Transverse colon (tissue), 4 donors: Measurements from ENCODE around the gene IFIT3. TPM values are rescaled to one million over a fixed set of nuclear protein-coding genes. Genes with fewer than 3 reads are reported as not detected.

ENCODE experiments used
- DNase-seq: peaks from one replicate; pipeline ENCODE4 v3.0.0-alpha.2; 2019
- H3K27ac ChIP-seq, 4 donors: fragments of 200-600 bp; sonication (generic); 2 replicates each; pipeline ENCODE4 v1.5.1; 2016 to 2018; ENCODE audit warnings: inconsistent platforms in 4 of 4
- H3K27me3 ChIP-seq: fragments of 200-600 bp; sonication (generic); 2 replicates; pipeline ENCODE4 v1.5.1; 2017; ENCODE audit warnings: inconsistent platforms
- H3K36me3 ChIP-seq, 4 donors: fragments of 200-600 bp; sonication (generic); 2 replicates each; pipeline ENCODE4 v1.5.1; 2017 to 2019; ENCODE audit warnings: inconsistent platforms in 4 of 4
- H3K4me1 ChIP-seq, 4 donors: fragments of 200-600 bp; sonication (generic); 2 replicates each; pipeline ENCODE4 v1.5.1; 2017 to 2020; ENCODE audit warnings: inconsistent platforms in 4 of 4
- H3K4me3 ChIP-seq, 4 donors: fragments of 200-600 bp; sonication (generic); 1 replicate in 1 of 4; 2 replicates in 3 of 4; pipeline versions ENCODE4 v1.5.1 to v1.6.1; 2017 to 2019; ENCODE audit warnings: inconsistent platforms in 4 of 4
- H3K9me3 ChIP-seq, 2 donors: fragments of 200-600 bp; sonication (generic); 2 replicates each; pipeline ENCODE4 v1.5.1; 2017 to 2019; ENCODE audit warnings: inconsistent platforms in 2 of 2
- CTCF ChIP-seq, 5 experiments: fragments of 200-600 bp in 3 of 5; fragments of 450-650 bp in 2 of 5; sonication (generic) in 3 of 5; IDR thresholded peaks; 1 replicate in 2 of 5; 2 replicates in 3 of 5; pipeline ENCODE4 v1.5.1; 2016 to 2017; ENCODE audit warnings: antibody characterized with exemption in 5 of 5, inconsistent platforms in 3 of 5, mild to moderate bottlenecking in 2 of 5, moderate library complexity in 1 of 5
- EP300 ChIP-seq: sonication (generic); formaldehyde crosslinking; IDR thresholded peaks from one replicate; pipeline ENCODE4 v1.6.1; 2017; ENCODE audit warnings: antibody characterized with exemption, low read depth
- POLR2A ChIP-seq: fragments of 450-650 bp; IDR thresholded peaks from one replicate; pipeline ENCODE4 v1.6.1; 2016; ENCODE audit warnings: antibody characterized with exemption, mild to moderate bottlenecking, moderate library complexity
- POLR2AphosphoS5 ChIP-seq, 3 donors: sonication (generic); formaldehyde crosslinking; IDR thresholded peaks; one replicate each; pipeline ENCODE4 v1.6.1; 2016; ENCODE audit warnings: antibody characterized with exemption in 3 of 3
- WGBS, 2 donors: methylation state at CpG; one replicate each; pipeline ENCODE4 v1.1.5; 2018; ENCODE audit warnings: low coverage in 1 of 2; 5-methylcytosine and 5-hydroxymethylcytosine counted together
- in situ Hi-C, 4 donors: fragments of 200-750 bp; cut with MboI; loops; one replicate each; pipeline versions ENCODE4 v1.15.0 to v1.15.1; 2017; ENCODE audit warnings: low sequenced_read_pairs in 3 of 4, low pct_ligation_motif_present in 1 of 4, low pct_unique_long_range_greater_than_20kb in 1 of 4
- intact Hi-C: fragments of 100-400 bp; cut with DNase I; formaldehyde crosslinking; loops from one replicate; pipeline ENCODE4 v1.15.1; 2023; ENCODE audit warnings: low total_unique reads
- total RNA-seq, 4 donors: library from RNA; depleted of rRNA; stranded (reverse); fragments of >200 nt; gene quantifications; one replicate each; pipeline ENCODE4 v1.1.0, GENCODE V29; 2016

Gene IFIT3
- total RNA-seq, 4 donors from 2014 or later = 0.20 to 7.8 (median 5.1) TPM; not detected in 1

- Histone ChIP-seq H3K36me3 (no peaks in the 10 kb centered on the region), H3K9me3 (no peaks in the 10 kb centered on the region), H3K4me1 (peaks cover 14 to 28% (median 21%) of the 10 kb centered on the region in 4 donors), H3K4me3 (no peak overlapping the region), H3K27ac (peak overlapping the region in 2 of 4 donors; percentile 78 to 85), H3K27me3 (no peaks in the 10 kb centered on the region)
- intact Hi-C loops (no loop called here), in situ Hi-C loops (no loop called here)
- WGBS, 2 donors = 90 to 92% methylated on average over 4 of the region's 4 CpGs
- no peak for DNase-seq
- TF ChIP-seq POLR2AphosphoS5 (IDR thresholded peaks at IDR 0.05) = no peak
- TF ChIP-seq POLR2A = no peak
- no peak for TF ChIP-seq EP300
- no peak for TF ChIP-seq CTCF (IDR thresholded peaks at IDR 0.05)
These were observed 25.0 kb downstream of the IFIT3 start for GRCh38 chr10:89352802-89353201.

GRCh38 chr10:89355394-89355931, 27.7 kb downstream of the IFIT3 start:
- intact Hi-C loops (no loop called here), in situ Hi-C loops (no loop called here)
- no peak for TF ChIP-seq CTCF (IDR thresholded peaks at IDR 0.05)
- Histone ChIP-seq H3K27me3 (no peaks in the 10 kb centered on the region), H3K36me3 (no peaks in the 10 kb centered on the region), H3K4me1 (peaks cover 14 to 20% (median 20%) of the 10 kb centered on the region in 4 donors), H3K4me3 (no peak overlapping the region), H3K27ac (no peak overlapping the region), H3K9me3 (no peaks in the 10 kb centered on the region)
- WGBS, 2 donors = 91 to 100% methylated on average over 2 of the region's 2 CpGs
- DNase-seq = no peak

- Histone ChIP-seq H3K9me3 (no peaks in the 10 kb centered on the region), H3K27me3 (no peaks in the 10 kb centered on the region), H3K4me1 (peaks cover 2 to 4% (median 4%) of the 10 kb centered on the region in 4 donors), H3K36me3 (no peaks in the 10 kb centered on the region), H3K27ac (no peak overlapping the region), H3K4me3 (no peak overlapping the region)
- TF ChIP-seq POLR2AphosphoS5 (IDR thresholded peaks at IDR 0.05) (no peak), EP300 (no peak), CTCF (IDR thresholded peaks at IDR 0.05) (no peak), POLR2A (no peak)
- intact Hi-C loops = no loop called here
- in situ Hi-C loops = no loop called here
- WGBS, 2 donors = 70% methylated on average over 1 of the region's 1 CpG; no CpG with 5 or more reads in 1 of the 2 donors
- no peak for DNase-seq
These were observed 29.3 kb downstream of the IFIT3 start for GRCh38 chr10:89357096-89357495.

- DNase-seq = no peak
- Histone ChIP-seq H3K36me3 (no peaks in the 10 kb centered on the region), H3K4me3 (no peak overlapping the region), H3K9me3 (no peaks in the 10 kb centered on the region), H3K27me3 (no peaks in the 10 kb centered on the region), H3K27ac (no peak overlapping the region), H3K4me1 (no peaks in the 10 kb centered on the region)
- TF ChIP-seq POLR2AphosphoS5 (IDR thresholded peaks at IDR 0.05) = no peak
- no peak for TF ChIP-seq POLR2A
- TF ChIP-seq CTCF (IDR thresholded peaks at IDR 0.05) = no peak
- TF ChIP-seq EP300 = no peak
- 75 to 83% methylated on average over 1 to 2 of the region's 2 CpGs for WGBS, 2 donors
- in situ Hi-C loops = no loop called here
- intact Hi-C loops = no loop called here
These were observed 30.2 kb downstream of the IFIT3 start for GRCh38 chr10:89357975-89358374.
